Measurements from ENCODE around the gene CCDC60.

Gene CCDC60

DNA sequence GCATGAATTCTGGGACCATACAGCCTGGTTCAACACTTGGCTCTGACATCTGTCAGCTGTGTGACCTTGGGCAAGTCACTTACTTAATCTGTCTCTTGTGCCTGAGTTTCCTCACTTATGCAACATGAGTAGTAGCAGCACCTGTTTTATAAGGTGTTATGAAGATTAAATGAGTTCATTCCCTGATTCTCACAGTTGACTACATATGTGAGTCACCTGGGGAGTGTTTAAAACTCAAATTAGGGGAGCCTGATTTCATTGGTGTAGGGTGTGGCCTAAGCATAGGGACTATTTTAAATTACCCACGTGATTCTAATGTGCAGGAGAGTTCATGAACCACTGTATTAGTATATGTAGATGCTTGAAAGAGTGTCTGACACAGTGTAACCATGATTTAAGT lies 222.3 kb downstream of the CCDC60 start:
- Histone ChIP-seq H3K9me3 (ENCODE audit: control insufficient read depth, low read depth, low read length) (no peaks in the 10 kb centered on the region), H3K9ac (ENCODE audit: low read length) (no peak overlapping the region), H3K4me1 (ENCODE audit: control insufficient read depth, low read depth, low read length) (no peaks in the 10 kb centered on the region), H3K36me3 (ENCODE audit: control insufficient read depth, low read depth, low read length) (no peaks in the 10 kb centered on the region), H3K27ac (ENCODE audit: low read length) (no peak overlapping the region), H3K27me3 (ENCODE audit: control insufficient read depth, insufficient read depth, low read length) (no peaks in the 10 kb centered on the region), H3K4me3 (ENCODE audit: low read length) (no peak overlapping the region)

DNA sequence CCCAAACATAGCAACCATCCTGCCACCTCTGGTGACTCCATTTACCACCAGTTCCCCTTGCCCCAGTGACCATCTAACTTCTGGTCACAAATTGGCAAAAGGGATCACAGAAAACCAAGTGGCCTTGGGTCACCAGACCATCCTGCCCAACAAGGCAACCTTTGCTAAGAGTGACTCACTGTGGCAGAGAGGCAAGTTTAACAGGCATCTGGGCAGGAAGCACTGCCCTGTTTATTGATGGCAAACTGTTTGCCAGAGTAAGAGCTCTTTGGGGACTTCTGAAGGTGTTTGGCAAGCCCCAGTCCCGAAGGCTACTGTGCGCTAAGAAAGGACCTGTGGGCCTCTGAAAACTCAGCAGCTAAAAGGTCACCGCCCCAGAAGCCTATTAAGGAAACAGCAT lies 230.9 kb downstream of the CCDC60 start:
- Histone ChIP-seq H3K27me3 (ENCODE audit: control insufficient read depth, insufficient read depth, low read length) (no peaks in the 10 kb centered on the region), H3K9me3 (ENCODE audit: control insufficient read depth, low read depth, low read length) (no peaks in the 10 kb centered on the region), H3K4me3 (ENCODE audit: low read length) (no peak overlapping the region), H3K27ac (ENCODE audit: low read length) (no peak overlapping the region), H3K9ac (ENCODE audit: low read length) (no peak overlapping the region), H3K4me1 (ENCODE audit: control insufficient read depth, low read depth, low read length) (no peaks in the 10 kb centered on the region), H3K36me3 (ENCODE audit: control insufficient read depth, low read depth, low read length) (no peaks in the 10 kb centered on the region)

- Histone ChIP-seq H3K27ac (ENCODE audit: low read length) (no peak overlapping the region), H3K9ac (ENCODE audit: low read length) (no peak overlapping the region), H3K9me3 (ENCODE audit: control insufficient read depth, low read depth, low read length) (no peaks in the 10 kb centered on the region), H3K4me3 (ENCODE audit: low read length) (no peak overlapping the region), H3K36me3 (ENCODE audit: control insufficient read depth, low read depth, low read length) (no peaks in the 10 kb centered on the region), H3K4me1 (ENCODE audit: control insufficient read depth, low read depth, low read length) (no peaks in the 10 kb centered on the region), H3K27me3 (ENCODE audit: control insufficient read depth, insufficient read depth, low read length) (no peaks in the 10 kb centered on the region)
Observed at GRCh38 chr12:119570771-119571170, 236.2 kb downstream of the CCDC60 start.

DNA sequence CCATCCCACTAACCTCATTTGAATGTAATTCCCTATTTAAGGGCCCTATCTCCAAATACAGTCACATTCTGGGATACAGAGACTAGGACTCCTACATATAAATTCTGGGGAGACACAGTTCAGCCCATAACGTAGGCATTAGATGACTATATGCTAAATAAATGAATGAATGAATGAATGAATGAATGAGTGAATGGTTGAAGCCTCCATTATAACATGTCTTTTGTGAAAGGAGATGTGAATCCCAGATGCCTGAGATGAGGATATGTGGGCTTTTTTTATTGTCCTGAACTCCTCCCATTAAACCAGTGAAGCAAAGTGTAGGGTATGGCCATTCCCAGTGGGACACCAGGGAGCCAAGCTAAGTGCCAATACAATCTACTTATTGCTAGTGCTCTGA lies 238.6 kb downstream of the CCDC60 start:
- no peaks in the 10 kb centered on the region for H3K9me3 ChIP-seq (ENCODE audit: control insufficient read depth, low read depth, low read length)

GRCh38 chr12:119574255-119574654 lies 239.7 kb downstream of the CCDC60 start:
- Histone ChIP-seq H3K9ac (ENCODE audit: low read length) (no peak overlapping the region), H3K27ac (ENCODE audit: low read length) (no peak overlapping the region), H3K4me1 (ENCODE audit: control insufficient read depth, low read depth, low read length) (no peaks in the 10 kb centered on the region), H3K4me3 (ENCODE audit: low read length) (no peak overlapping the region), H3K36me3 (ENCODE audit: control insufficient read depth, low read depth, low read length) (no peaks in the 10 kb centered on the region), H3K9me3 (ENCODE audit: control insufficient read depth, low read depth, low read length) (no peaks in the 10 kb centered on the region), H3K27me3 (ENCODE audit: control insufficient read depth, insufficient read depth, low read length) (no peaks in the 10 kb centered on the region)

More for the DNA sequence above, 238.6 kb downstream of the CCDC60 start:
- Histone ChIP-seq H3K27ac (ENCODE audit: low read length) (no peak overlapping the region), H3K36me3 (ENCODE audit: control insufficient read depth, low read depth, low read length) (no peaks in the 10 kb centered on the region), H3K4me3 (ENCODE audit: low read length) (no peak overlapping the region), H3K4me1 (ENCODE audit: control insufficient read depth, low read depth, low read length) (no peaks in the 10 kb centered on the region), H3K9ac (ENCODE audit: low read length) (no peak overlapping the region), H3K27me3 (ENCODE audit: control insufficient read depth, insufficient read depth, low read length) (no peaks in the 10 kb centered on the region)

DNA sequence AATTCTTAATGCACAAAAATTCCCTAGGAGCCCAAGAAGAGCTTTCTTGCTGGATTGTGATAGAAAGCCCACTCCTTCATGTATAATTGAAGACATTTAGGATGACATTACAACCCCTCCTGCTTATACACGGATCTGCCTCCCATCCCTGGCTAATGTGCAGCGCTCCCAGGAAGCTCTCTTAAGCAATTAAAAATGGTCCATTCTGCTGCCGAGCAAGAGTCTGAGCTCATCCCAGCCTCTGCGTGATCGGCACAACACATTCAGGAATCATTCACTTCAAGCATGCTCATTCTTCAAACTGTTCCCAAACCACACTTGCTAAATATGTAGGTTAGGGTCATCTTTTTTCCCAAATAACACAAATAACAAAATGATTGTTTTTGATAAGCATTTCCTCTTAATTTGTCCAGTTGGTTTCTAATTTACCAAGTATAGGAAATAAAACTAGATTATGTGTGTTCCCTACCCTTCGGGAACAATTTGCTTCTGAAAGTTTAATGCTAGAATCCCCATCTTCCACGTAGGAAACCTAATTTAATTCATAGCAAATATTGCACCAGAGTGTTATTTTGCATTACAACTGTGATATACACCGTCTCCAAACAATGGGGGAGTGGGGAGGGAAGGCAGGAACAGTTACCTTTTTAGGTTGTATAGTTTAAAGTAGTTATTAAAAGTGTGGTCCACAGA lies 241.7 kb downstream of the CCDC60 start:
- H3K9me3 ChIP-seq (ENCODE audit: control insufficient read depth, low read depth, low read length) = no peaks in the 10 kb centered on the region
- no peak overlapping the region for H3K9ac ChIP-seq (ENCODE audit: low read length)
- no peak overlapping the region for H3K27ac ChIP-seq (ENCODE audit: low read length)
- H3K4me1 ChIP-seq (ENCODE audit: control insufficient read depth, low read depth, low read length) = no peaks in the 10 kb centered on the region
- no peaks in the 10 kb centered on the region for H3K36me3 ChIP-seq (ENCODE audit: control insufficient read depth, low read depth, low read length)
- H3K4me3 ChIP-seq (ENCODE audit: low read length) = no peak overlapping the region
- H3K27me3 ChIP-seq (ENCODE audit: control insufficient read depth, insufficient read depth, low read length) = no peaks in the 10 kb centered on the region

- no peaks in the 10 kb centered on the region for H3K4me1 ChIP-seq (ENCODE audit: control insufficient read depth, low read depth, low read length)
- H3K4me3 ChIP-seq (ENCODE audit: low read length) = no peak overlapping the region
- no peaks in the 10 kb centered on the region for H3K27me3 ChIP-seq (ENCODE audit: control insufficient read depth, insufficient read depth, low read length)
- no peak overlapping the region for H3K27ac ChIP-seq (ENCODE audit: low read length)
- H3K9me3 ChIP-seq (ENCODE audit: control insufficient read depth, low read depth, low read length) = no peaks in the 10 kb centered on the region
- no peak overlapping the region for H3K9ac ChIP-seq (ENCODE audit: low read length)
- H3K36me3 ChIP-seq (ENCODE audit: control insufficient read depth, low read depth, low read length) = no peaks in the 10 kb centered on the region
Observed at GRCh38 chr12:119576915-119577314, 242.4 kb downstream of the CCDC60 start.

DNA sequence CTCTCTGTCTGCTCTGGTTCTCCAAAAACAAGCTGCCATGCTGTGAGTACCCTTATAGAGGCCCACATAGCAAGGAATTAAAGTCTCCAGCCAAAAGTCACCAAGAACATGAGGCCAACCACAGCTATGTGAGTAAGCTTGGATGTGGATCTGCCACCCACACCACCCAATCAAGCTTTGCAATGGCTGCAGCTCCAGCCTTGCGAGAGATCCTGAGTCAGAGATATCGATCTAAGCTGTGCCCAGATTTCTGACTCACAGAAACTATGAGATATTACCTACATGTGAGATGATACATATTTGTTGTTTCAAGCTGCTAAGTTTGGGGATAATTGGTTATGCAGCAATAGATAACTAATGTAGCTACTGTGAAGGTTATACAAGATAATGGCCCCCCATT lies 243.6 kb downstream of the CCDC60 start:
- Histone ChIP-seq H3K4me3 (ENCODE audit: low read length) (no peak overlapping the region), H3K4me1 (ENCODE audit: control insufficient read depth, low read depth, low read length) (no peaks in the 10 kb centered on the region), H3K36me3 (ENCODE audit: control insufficient read depth, low read depth, low read length) (no peaks in the 10 kb centered on the region), H3K27me3 (ENCODE audit: control insufficient read depth, insufficient read depth, low read length) (no peaks in the 10 kb centered on the region), H3K27ac (ENCODE audit: low read length) (no peak overlapping the region), H3K9ac (ENCODE audit: low read length) (no peak overlapping the region), H3K9me3 (ENCODE audit: control insufficient read depth, low read depth, low read length) (no peaks in the 10 kb centered on the region)

GRCh38 chr12:119589097-119589496 lies 254.6 kb downstream of the CCDC60 start:
- H3K4me1 ChIP-seq (ENCODE audit: control insufficient read depth, low read depth, low read length) = peaks cover 3% of the 10 kb centered on the region
- no peak overlapping the region for H3K4me3 ChIP-seq (ENCODE audit: low read length)
- no peak overlapping the region for H3K9ac ChIP-seq (ENCODE audit: low read length)
- peaks cover 28% of the 10 kb centered on the region for H3K27me3 ChIP-seq (ENCODE audit: control insufficient read depth, insufficient read depth, low read length)
- no peak overlapping the region for H3K27ac ChIP-seq (ENCODE audit: low read length)
- no peaks in the 10 kb centered on the region for H3K36me3 ChIP-seq (ENCODE audit: control insufficient read depth, low read depth, low read length)
- H3K9me3 ChIP-seq (ENCODE audit: control insufficient read depth, low read depth, low read length) = no peaks in the 10 kb centered on the region

- no peaks in the 10 kb centered on the region for H3K36me3 ChIP-seq (ENCODE audit: control insufficient read depth, low read depth, low read length)
- H3K9ac ChIP-seq (ENCODE audit: low read length) = no peak overlapping the region
- no peaks in the 10 kb centered on the region for H3K9me3 ChIP-seq (ENCODE audit: control insufficient read depth, low read depth, low read length)
- H3K4me3 ChIP-seq (ENCODE audit: low read length) = no peak overlapping the region
- H3K4me1 ChIP-seq (ENCODE audit: control insufficient read depth, low read depth, low read length) = peaks cover 3% of the 10 kb centered on the region
- H3K27me3 ChIP-seq (ENCODE audit: control insufficient read depth, insufficient read depth, low read length) = peaks cover 33% of the 10 kb centered on the region
- no peak overlapping the region for H3K27ac ChIP-seq (ENCODE audit: low read length)
Observed at GRCh38 chr12:119589634-119590033, 255.1 kb downstream of the CCDC60 start.
